ENCODE results near the gene IGFL4. TPM values are rescaled to one million over a fixed set of nuclear protein-coding genes. Genes with fewer than 3 reads are reported as not detected.

IGFL4 gene
- total RNA-seq = 3.9 TPM

GRCh38 chr19:46040952-46041500 is at the start of gene IGFL4:
IGFL4 (minus strand) TSS chr19:46041002; CDS start chr19:46040962, 40 bp downstream.

DNA sequence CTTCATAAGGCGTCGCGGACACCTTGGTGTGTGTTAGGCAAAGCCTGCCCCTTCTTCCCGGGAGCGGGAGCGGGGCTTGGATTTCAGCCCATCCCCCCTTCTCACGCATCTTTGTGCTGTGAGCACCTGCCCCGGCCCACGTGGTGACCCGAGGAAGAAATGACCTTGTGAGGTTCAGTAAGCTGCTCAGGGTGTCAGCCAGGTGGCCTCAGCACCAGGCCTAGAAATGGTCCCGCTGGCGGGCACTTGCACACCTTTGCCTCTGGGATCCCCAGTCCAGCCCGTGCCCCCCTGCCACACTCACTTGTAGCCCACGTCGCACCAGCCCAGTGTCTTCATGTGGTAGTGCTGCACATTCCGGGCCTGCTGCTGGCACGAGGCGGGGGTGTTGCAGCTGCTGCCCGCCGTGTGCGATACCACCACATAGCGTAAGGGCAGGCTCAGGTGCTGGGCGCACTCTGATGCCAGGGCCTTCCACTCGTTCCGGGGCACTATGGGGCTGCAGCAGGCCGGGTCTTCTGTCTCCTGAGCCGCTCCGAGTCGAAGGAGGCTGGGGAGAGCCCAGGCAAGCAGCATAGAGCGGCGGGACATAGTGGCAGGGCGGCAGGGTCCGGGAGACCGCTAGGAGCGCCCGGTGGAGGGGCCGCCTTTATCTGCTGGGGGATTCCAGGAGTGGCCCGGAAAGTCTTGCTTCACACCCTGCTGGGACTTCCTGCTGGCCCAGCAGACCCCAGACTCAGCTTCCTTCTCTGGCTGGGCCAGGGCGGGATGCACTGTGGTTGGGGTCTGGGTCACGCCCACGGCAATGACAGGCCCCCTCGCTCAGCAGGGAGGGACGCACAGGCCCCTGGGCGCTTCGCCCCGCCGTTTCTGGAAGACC is 18.1 kb downstream of the IGFL4 start, which contains the start of gene PGLYRP1:
Gene PGLYRP1 (minus strand): TSS at position 623 of the 880 bp plus-strand sequence. CDS start 32 bp downstream, at position 591.

DNA sequence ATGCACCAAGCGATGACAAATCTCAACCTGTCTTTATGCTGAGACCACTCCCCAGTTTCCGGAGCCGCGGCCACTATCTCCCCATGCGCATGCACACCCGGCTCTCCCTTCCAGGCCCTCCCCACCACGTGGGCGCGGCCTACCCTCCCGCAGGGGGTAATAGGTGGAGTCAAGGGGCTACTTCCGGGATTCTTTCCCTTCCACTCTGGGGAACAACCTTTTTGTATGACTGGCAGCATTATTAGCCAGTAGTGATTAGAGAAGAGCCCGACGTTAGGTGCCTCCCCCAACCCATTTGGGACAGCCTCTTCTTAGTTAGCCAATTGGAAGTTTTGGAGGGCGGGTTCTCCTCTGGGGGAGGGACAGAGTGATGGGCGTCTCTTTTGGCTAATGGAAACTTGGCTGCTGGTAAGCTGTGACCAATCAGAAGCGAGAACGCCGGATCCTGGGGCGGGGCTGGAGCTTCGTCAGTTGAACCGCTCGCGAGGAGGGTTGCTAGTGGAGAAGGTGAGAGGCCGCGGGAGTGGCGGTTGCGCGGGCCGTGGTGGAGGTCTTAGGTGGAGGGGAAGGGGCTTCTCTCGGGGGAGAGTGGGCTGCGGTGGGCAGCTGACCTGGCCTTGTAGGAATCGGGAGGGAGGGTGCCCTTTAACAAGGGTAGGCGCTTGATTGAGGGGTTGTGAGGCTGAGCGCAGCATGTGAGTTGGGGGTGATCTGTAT is 45.6 kb downstream of the IGFL4 start, which contains the start of gene CCDC61:
Gene CCDC61 (plus strand): TSS at position 470 of the 717 bp plus-strand sequence. CDS start 7,552 bp downstream, outside the sequence.

Small RNAs within 50 kb of the gene (small RNA-seq; reads per million reads assigned to genes)
- 673 reads per million, percentile 98 among the genes with 10 or more reads in this experiment for gene MIR769

Other genes with a start within 250 kb of the IGFL4 start
- gene DMWD, start 248.2 kb downstream of the IGFL4 start, total RNA-seq = 48.2 TPM
- gene RSPH6A, start 225.7 kb downstream of the IGFL4 start, total RNA-seq = 0.23 TPM
- gene SYMPK, start 177.9 kb downstream of the IGFL4 start, total RNA-seq = 19.6 TPM
- gene FOXA3, start 176.7 kb downstream of the IGFL4 start, total RNA-seq = not detected
- 28.4 TPM for gene IRF2BP1, start 154.9 kb downstream of the IGFL4 start, total RNA-seq
- 1.4 TPM for gene MYPOP, start 138.4 kb downstream of the IGFL4 start, total RNA-seq
- gene NANOS2, start 126.2 kb downstream of the IGFL4 start, total RNA-seq = not detected
- 15.9 TPM for gene NOVA2, start 67.1 kb downstream of the IGFL4 start, total RNA-seq
- 6.7 TPM for gene CCDC61, start 45.5 kb downstream of the IGFL4 start, total RNA-seq
- gene PGLYRP1, start 17.9 kb downstream of the IGFL4 start, total RNA-seq = not detected
- gene IGFL3, start 83.7 kb upstream of the IGFL4 start, total RNA-seq = not detected
- 0.92 TPM for gene IGFL2, start 107.2 kb upstream of the IGFL4 start, total RNA-seq
- not detected for gene IGFL1, start 188.7 kb upstream of the IGFL4 start, total RNA-seq

Data from diencephalon (tissue), 1 donor.